SK-N-MC (cell line): Measurements from ENCODE around the gene RND3.

ENCODE experiments used
- EZH2 ChIP-seq: fragments of 200-600 bp; sonication (generic); IDR thresholded peaks from one replicate; pipeline ENCODE4 v1.6.1; 2017; ENCODE audit warnings: antibody characterized with exemption
- POLR2AphosphoS5 ChIP-seq: IDR thresholded peaks from 2 replicates; pipeline ENCODE4 v1.6.1; 2012; ENCODE audit warnings: mild to moderate bottlenecking, low read depth, low read length, borderline replicate concordance

DNA sequence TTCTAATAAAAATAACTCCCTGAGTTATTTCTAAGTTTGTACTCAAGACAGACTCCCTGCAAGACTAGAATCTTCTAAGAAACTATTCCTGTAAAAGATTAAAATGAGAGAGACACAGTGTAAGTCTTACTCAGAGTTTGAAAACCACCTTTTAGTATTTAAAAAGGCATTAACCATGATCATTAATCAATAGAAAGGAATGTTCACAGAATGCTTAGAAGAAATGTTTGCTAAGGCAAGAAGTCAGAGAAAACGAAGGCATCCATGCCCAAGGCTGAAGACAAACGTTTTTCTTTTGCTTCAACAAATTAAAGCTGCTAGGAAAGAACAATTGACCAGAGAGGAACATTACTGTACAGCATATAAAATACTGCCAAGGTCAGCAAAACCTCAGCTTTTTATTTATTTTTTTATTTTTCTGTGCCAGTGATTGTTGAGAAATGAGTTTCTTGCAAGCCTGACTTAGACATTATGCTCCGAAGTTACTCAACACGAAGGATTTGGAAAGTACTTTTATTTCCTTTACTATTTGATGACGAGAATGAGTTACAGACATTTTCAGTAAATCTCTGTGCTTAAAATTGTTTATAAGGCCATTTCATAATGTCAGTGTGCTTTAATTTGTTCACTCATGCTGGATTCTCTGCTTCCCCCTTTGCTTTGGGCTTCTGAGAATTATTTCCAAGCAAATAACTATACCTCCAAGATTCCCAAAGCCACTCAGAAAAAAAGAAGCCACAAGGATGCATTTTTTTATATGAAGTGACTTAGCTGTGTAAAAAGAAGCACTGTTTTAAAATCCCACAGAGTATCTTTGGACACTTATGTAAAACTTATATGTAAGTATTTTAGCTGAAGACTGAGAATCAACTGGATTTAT lies 20.5 kb downstream of the RND3 start:
- TF ChIP-seq EZH2, result no peak
- no peak for TF ChIP-seq POLR2AphosphoS5
